ENCODE results near the gene FHIT.
"Not testable (repeated sequence)": the region's sequence is repeated elsewhere in the genome, so short reads cannot be mapped to it uniquely, and the experiment has no call there.

Gene FHIT

GRCh38 chr3:61226166-61226686 is 25.0 kb downstream of the FHIT start:
- no peak for DNase-seq (ENCODE audit: low spot score)

DNA sequence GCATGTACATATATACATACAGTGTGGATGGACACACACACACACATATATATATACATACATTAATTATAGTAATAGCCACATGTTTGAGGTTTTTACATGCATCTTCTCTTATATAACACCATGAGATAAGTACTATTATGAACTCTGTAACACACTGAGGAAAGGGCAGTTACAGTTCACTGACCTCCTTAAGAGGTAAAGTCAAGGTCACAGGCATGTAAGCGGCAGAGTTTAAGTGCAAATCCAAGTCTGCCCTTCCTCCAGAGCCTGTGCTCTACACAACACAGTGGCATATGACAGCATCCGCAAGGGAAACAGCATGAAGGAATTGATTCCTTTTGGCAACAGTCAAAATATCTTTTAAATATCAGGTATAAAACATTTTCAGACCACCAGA is 26.4 kb downstream of the FHIT start:
- no peak for DNase-seq (ENCODE audit: low spot score)

DNA sequence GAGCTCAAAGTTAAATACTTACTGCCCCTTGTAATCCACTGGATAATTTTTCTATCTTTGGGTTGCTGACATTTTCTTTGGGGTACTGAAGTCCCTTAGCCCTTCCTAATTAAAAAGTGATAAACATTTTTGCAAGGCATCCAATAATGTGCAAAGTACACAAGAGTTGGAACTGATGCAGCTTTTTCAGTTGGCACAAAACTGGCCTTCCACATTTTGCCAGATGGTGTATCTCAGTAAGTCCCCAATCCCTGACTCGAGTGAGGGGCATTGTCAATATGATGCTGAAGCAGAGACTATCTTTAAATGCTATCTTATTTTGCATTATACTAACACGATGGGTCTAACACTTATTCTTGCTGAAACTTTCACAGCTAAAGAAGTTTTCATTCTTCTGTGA is 27.8 kb downstream of the FHIT start:
- DNase-seq (ENCODE audit: low spot score), result no peak

DNA sequence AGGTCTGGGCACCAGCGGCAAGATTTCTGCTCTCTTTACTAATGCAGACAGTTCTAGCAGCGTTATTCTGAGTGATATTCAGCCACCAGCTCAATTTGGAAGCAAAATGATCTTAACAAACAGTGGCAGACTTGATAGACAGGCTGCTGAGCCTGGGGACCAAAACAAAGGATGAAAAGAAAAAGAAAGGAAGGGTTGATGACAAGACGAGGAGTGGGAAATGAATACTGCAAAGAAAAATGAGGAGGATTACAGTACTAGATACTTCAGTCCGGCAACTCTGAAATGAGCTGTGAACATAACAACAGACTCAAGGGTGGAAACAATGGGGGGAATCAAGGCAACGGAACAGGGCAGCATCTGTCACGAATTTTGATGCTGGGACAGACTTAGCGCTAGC is 28.8 kb downstream of the FHIT start:
- DNase-seq (ENCODE audit: low spot score), result no peak

- no peak for DNase-seq (ENCODE audit: low spot score)
Measured at GRCh38 chr3:61221759-61222362, 29.4 kb downstream of the FHIT start.

DNA sequence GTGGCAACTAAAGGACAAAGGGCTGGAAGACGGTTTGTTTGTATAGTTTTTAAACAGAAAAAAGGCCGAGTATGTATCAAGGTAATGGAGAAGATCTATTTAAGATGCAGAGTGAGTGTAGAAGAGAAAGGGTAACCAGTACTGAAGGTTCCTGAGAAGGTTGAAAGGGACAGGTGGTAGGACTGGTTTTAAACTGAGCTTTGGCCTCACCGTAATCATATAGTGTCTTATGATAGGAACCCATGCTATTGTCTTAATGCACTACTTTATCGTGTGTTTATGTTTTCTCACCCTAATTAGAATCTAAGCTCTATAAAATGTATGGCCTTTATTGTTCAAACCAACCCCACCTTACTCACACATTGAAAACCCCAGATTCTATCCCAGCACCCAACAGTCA is 32.7 kb downstream of the FHIT start:
- no peak for DNase-seq (ENCODE audit: low spot score)

- DNase-seq (ENCODE audit: low spot score), result not testable (repeated sequence)
Measured at GRCh38 chr3:61216171-61216570, 35.1 kb downstream of the FHIT start.

GRCh38 chr3:61202086-61202485 is 49.2 kb downstream of the FHIT start:
- DNase-seq (ENCODE audit: low spot score), result no peak

- DNase-seq (ENCODE audit: low spot score), result no peak
Measured at GRCh38 chr3:61201071-61201470, 50.2 kb downstream of the FHIT start.

DNA sequence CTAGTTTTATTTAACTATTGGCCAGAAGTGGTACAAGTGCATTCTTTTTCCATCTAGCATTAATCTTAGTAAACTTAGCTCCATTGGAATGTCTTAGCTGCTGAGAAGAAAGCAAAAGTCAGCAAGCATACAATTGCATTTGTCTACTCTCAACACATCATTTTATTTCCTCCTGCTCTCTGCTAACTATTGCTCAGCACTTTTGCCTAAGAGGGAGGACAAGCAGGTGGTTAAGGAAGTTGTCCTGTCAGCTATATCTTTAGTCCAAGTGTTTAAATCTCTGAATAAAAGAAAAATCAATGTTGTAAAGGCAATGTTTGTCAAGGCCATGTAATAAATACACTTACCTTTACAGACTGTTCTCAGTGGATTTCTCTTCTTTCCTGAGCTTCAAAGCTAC is 51.0 kb downstream of the FHIT start:
- no peak for DNase-seq (ENCODE audit: low spot score)

DNA sequence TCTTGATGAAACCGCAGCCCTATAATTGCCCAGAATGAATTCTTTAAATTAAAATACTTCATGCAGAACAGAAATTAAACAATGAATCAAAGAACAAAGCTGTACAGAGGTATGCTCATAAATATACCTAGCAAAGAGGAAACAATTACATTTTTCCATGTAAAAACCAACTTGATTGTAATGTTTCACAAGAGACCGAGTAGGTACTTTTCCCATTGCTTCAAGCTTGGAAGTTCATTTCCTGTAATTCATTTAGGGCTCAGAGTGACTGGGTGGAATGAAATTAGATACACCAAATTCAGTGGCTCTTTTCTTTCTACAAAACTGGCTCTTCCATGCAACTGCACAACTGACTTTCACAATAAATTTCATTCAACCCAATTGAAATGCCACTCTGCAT is 51.4 kb downstream of the FHIT start:
- DNase-seq (ENCODE audit: low spot score), result no peak

DNA sequence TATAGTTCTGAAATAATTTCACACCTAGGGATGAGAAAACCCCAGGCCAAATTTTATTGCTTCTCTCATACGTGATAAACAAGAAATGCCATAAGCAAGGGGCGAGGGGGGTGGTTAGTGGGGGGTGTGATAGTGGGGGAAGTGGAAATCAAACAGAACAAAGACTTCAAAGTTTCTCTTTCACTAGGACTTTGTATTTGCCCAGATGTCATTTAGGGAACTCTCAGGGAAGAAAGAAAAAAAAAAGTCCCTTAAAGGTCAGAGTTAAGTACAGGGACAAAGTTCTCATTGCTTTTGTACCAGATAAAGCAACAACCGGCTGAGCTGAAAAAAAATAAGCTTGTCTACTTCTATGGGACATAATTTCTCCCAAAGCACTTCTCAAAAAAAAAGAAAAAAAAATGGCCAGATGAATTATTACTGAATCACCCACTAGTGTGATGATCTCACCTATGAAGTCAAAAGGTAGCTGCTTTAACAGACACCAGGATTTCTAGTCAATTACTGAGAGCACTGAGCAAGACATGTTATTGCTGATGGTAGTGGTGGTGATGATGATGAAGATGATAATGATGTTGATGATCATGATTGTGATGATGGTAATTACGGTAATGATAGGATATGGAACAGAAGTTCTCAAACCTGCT is 56.2 kb downstream of the FHIT start:
- DNase-seq (ENCODE audit: low spot score), result no peak

- DNase-seq (ENCODE audit: low spot score), result no peak
Measured at GRCh38 chr3:61192222-61192621, 59.0 kb downstream of the FHIT start.

DNA sequence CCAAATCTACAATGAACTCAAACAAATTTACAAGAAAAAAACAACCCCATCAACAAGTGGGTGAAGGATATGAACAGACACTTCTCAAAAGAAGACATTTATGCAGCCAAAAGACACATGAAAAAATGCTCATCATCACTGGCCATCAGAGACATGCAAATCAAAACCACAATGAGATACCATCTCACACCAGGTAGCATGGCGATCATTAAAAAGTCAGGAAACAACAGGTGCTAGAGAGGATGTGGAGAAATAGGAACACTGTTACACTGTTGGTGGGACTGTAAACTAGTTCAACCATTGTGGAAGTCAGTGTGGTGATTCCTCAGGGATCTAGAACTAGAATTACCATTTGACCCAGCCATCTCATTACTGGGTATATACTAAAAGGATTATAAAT is 61.0 kb downstream of the FHIT start:
- DNase-seq (ENCODE audit: low spot score), result not testable (repeated sequence)

DNA sequence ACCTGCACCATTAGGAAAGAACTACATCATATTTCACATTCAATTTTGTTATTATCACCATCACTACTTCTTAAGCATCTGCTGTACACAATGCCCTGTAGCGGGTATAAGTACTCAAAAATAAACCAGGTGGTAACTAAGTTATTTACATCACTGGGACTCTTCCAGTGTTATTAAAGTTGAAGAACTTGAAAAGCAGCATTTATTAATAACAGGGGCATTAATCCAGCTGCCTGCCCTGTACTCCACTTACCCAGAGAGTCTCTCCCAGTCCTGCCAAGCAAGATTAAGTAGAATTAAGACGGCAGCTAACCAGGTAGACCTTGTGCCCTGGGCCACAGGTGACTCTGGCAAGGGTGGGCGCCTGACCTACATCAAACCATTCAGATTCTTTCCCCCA is 65.2 kb downstream of the FHIT start:
- no peak for DNase-seq (ENCODE audit: low spot score)

DNA sequence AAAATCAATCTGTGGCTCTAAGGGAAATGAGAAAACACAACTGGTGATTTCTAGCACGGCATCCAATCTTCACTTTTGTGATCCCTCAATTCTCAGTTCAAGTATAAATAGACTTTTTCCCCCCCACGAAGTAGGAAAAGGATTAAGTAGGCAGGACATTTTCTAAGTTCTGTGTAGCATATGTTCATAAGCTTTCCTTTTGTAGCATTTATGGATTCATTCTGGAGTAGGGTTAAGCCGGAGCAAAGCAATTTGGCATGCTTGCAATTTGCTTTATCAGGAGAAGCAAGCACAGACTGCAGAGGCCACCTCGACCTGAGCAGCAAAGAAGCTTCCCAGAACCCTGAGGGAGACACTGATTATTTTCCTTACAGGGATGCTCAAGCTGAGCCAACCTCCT is 66.3 kb downstream of the FHIT start:
- DNase-seq (ENCODE audit: low spot score), result no peak

- no peak for DNase-seq (ENCODE audit: low spot score)
Measured at GRCh38 chr3:61182662-61183061, 68.6 kb downstream of the FHIT start.

- DNase-seq (ENCODE audit: low spot score), result no peak
Measured at GRCh38 chr3:61181874-61182273, 69.4 kb downstream of the FHIT start.

GRCh38 chr3:61180206-61180605 is 71.0 kb downstream of the FHIT start:
- no peak for DNase-seq (ENCODE audit: low spot score)

GRCh38 chr3:61178167-61178566 is 73.1 kb downstream of the FHIT start:
- DNase-seq (ENCODE audit: low spot score), result no peak

GRCh38 chr3:61177450-61177849 is 73.8 kb downstream of the FHIT start:
- no peak for DNase-seq (ENCODE audit: low spot score)

- DNase-seq (ENCODE audit: low spot score), result no peak
Measured at GRCh38 chr3:61173676-61174075, 77.6 kb downstream of the FHIT start.

GRCh38 chr3:61172684-61173083 is 78.6 kb downstream of the FHIT start:
- no peak for DNase-seq (ENCODE audit: low spot score)

DNA sequence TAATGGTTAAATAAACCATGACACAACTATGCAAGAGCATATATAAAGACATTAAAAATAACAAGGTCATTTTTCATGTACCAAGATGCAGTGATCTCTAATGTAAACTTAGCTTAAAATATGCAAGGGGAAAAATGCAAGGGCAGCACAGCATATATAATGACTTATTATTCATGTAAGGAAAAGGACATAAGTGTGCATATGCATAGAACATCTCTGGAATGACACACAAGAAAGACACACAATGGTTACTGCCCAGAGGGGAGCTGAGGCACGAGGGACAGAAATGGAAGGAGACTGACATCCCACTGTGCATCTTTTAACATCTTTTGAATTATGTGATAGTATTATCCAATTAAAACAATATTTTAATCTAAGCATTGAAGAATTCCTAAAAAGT is 79.0 kb downstream of the FHIT start:
- DNase-seq (ENCODE audit: low spot score), result no peak

Measured in kidney capillary endothelial cell (primary cell).